A549 (cell line): ENCODE data around the gene ITGA11. TPM values are rescaled to one million over a fixed set of nuclear protein-coding genes. Genes with fewer than 3 reads are reported as not detected.

Source experiments
- ATAC-seq, 2 experiments: fragments of 200-7000 bp in 1 of 2; fragments of >200 bp in 1 of 2; cut with Nextera tagmentation in 1 of 2; cut with Tn5 transposase in 1 of 2; 3 replicates each; pipeline versions ENCODE4 v1.8.0 to v1.9.1; 2018 to 2020; ENCODE audit warnings: mild to moderate bottlenecking in 1 of 2, moderate library complexity in 1 of 2
- CTCF ChIA-PET: fragments of 300-600 bp; sonication (Branson Sonifier 250); formaldehyde crosslinking; extraction: SDS; loops from one replicate; lab custom pipeline; 2021; ENCODE audit warnings: antibody characterized with exemption, inconsistent platforms; lab: Yijun Ruan, JAX
- POLR2A ChIA-PET: fragments of 350-600 bp; formaldehyde crosslinking; extraction: SDS; loops from one replicate; lab custom pipeline; 2021; ENCODE audit warnings: antibody characterized with exemption, inconsistent platforms; lab: Yijun Ruan, JAX
- DNase-seq, 2 experiments: peaks; one replicate each; pipeline versions ENCODE4 v3.0.0 to v3.0.0-alpha.2; 2011 to 2016; ENCODE audit warnings: low read depth in 1 of 2, low spot score in 1 of 2
- FAIRE-seq: peaks from 2 replicates; lab custom pipeline; 2011; peaks lifted over from hg19 to GRCh38; lab: Jason Lieb, UNC
- H3K27ac ChIP-seq, 2 experiments: fragments of >200 bp; sonication (Bioruptor Twin); formaldehyde crosslinking; 3 replicates each; pipeline ENCODE4 v1.5.1; 2016 to 2017
- H3K4me1 ChIP-seq: fragments of >200 bp; sonication (Bioruptor Twin); formaldehyde crosslinking; 3 replicates; pipeline ENCODE4 v1.6.1; 2016
- H3K4me2 ChIP-seq: fragments of >200 bp; sonication (Bioruptor Twin); formaldehyde crosslinking; 3 replicates; pipeline ENCODE4 v1.6.1; 2016
- H3K4me3 ChIP-seq: fragments of >200 bp; sonication (Bioruptor Twin); formaldehyde crosslinking; 3 replicates; pipeline ENCODE4 v1.5.1; 2016
- H3K9me3 ChIP-seq: fragments of >200 bp; sonication (Bioruptor Twin); formaldehyde crosslinking; 3 replicates; pipeline ENCODE4 v1.6.1; 2016
- ATOH8 ChIP-seq: fragments of 250-450 bp; sonication (Bioruptor Pico); IDR thresholded peaks from 2 replicates; pipeline ENCODE4 v1.5.0; 2020; ENCODE audit warnings: low read depth, mild to moderate bottlenecking, moderate library complexity
- BCL3 ChIP-seq: fragments of >200 bp; sonication (Bioruptor Twin); formaldehyde crosslinking; IDR thresholded peaks from 3 replicates; pipeline ENCODE4 v1.6.1; 2016
- CBX2 ChIP-seq: fragments of 200-600 bp; sonication (generic); IDR thresholded peaks from 2 replicates; pipeline ENCODE4 v1.6.1; 2016; ENCODE audit warnings: low read depth, mild to moderate bottlenecking, borderline replicate concordance
- CBX8 ChIP-seq: fragments of 200-600 bp; sonication (generic); IDR thresholded peaks from 2 replicates; pipeline ENCODE4 v1.6.1; 2016
- CEBPB ChIP-seq, 2 experiments: fragments of >200 bp in 1 of 2; sonication (Bioruptor Twin) in 1 of 2; formaldehyde crosslinking in 1 of 2; IDR thresholded peaks; 2 replicates each; pipeline ENCODE4 v1.6.1; 2012 to 2016
- CTCF ChIP-seq: fragments of >200 bp; sonication (Bioruptor Twin); formaldehyde crosslinking; IDR thresholded peaks from 3 replicates; pipeline ENCODE4 v1.5.1; 2016
- ELK1 ChIP-seq: fragments of 150-350 bp; IDR thresholded peaks from 2 replicates; pipeline ENCODE4 v1.6.1; 2014; ENCODE audit warnings: low read depth, mild to moderate bottlenecking, low read length
- ESRRA ChIP-seq: fragments of 150-350 bp; IDR thresholded peaks from 2 replicates; pipeline ENCODE4 v1.6.1; 2014; ENCODE audit warnings: mild to moderate bottlenecking, low read length, borderline replicate concordance
- FOSL2 ChIP-seq, 2 experiments: fragments of 450-650 bp in 1 of 2; fragments of >200 bp in 1 of 2; sonication (Bioruptor Twin) in 1 of 2; formaldehyde crosslinking; IDR thresholded peaks; 2 replicates each; pipeline versions ENCODE4 v1.5.0 to v1.6.1; 2016 to 2020; ENCODE audit warnings: mild to moderate bottlenecking in 1 of 2, moderate library complexity in 1 of 2
- FOXS1 ChIP-seq: fragments of 250-450 bp; sonication (Bioruptor Pico); IDR thresholded peaks from 2 replicates; pipeline ENCODE4 v1.5.0; 2020; ENCODE audit warnings: mild to moderate bottlenecking, moderate library complexity
- HDAC2 ChIP-seq: fragments of 200-600 bp; sonication (generic); IDR thresholded peaks from 2 replicates; pipeline ENCODE4 v1.6.1; 2016
- HOXB5 ChIP-seq: fragments of 250-450 bp; sonication (Bioruptor Pico); IDR thresholded peaks from 2 replicates; pipeline ENCODE4 v1.5.0; 2020; ENCODE audit warnings: mild to moderate bottlenecking, moderate library complexity
- JUNB ChIP-seq: fragments of >200 bp; sonication (Bioruptor Twin); formaldehyde crosslinking; IDR thresholded peaks from 2 replicates; pipeline ENCODE4 v1.6.1; 2016
- KDM1A ChIP-seq: fragments of 200-600 bp; sonication (generic); IDR thresholded peaks from 2 replicates; pipeline ENCODE4 v1.6.1; 2016; ENCODE audit warnings: low read depth, mild to moderate bottlenecking
- MAX ChIP-seq: IDR thresholded peaks from 2 replicates; pipeline ENCODE4 v1.6.1; 2012
- NR3C1 ChIP-seq: fragments of >200 bp; sonication (Bioruptor Twin); formaldehyde crosslinking; IDR thresholded peaks from 3 replicates; pipeline ENCODE4 v1.6.1; 2017
- PBX3 ChIP-seq: IDR thresholded peaks from 2 replicates; pipeline ENCODE4 v1.6.1; 2012
- RCOR1 ChIP-seq: fragments of 150-350 bp; IDR thresholded peaks from 2 replicates; pipeline ENCODE4 v1.6.1; 2014; ENCODE audit warnings: antibody characterized with exemption, low read length, low read depth
- TFCP2L1 ChIP-seq: fragments of 250-450 bp; sonication (Bioruptor Pico); IDR thresholded peaks from 2 replicates; pipeline ENCODE4 v1.5.0; 2021; ENCODE audit warnings: mild to moderate bottlenecking
- TP53 ChIP-seq: fragments of 250-450 bp; sonication (Bioruptor Pico); IDR thresholded peaks from 2 replicates; pipeline ENCODE4 v1.5.0; 2021; ENCODE audit warnings: mild to moderate bottlenecking, moderate library complexity
- ZFP36 ChIP-seq: fragments of 450-650 bp; IDR thresholded peaks from 2 replicates; pipeline ENCODE4 v1.6.1; 2014; ENCODE audit warnings: borderline replicate concordance; ENCODE audit not compliant: partially characterized antibody
- ZNF302 ChIP-seq: fragments of 250-450 bp; sonication (Bioruptor Pico); IDR thresholded peaks from 2 replicates; pipeline ENCODE4 v1.9.0; 2021; ENCODE audit warnings: inconsistent platforms, mild to moderate bottlenecking, moderate library complexity
- ZSCAN20 ChIP-seq: fragments of 250-450 bp; sonication (Bioruptor Pico); IDR thresholded peaks from 2 replicates; pipeline ENCODE4 v1.8.0; 2022; ENCODE audit warnings: mild to moderate bottlenecking, moderate library complexity
- WGBS: methylation state at CpG from one replicate; pipeline ENCODE4 v1.1.6; 2017; ENCODE audit errors: missing lambda C conversion rate; 5-methylcytosine and 5-hydroxymethylcytosine counted together
- polyA plus RNA-seq, 4 experiments: library from polyadenylated mRNA; depleted of rRNA in 3 of 4; stranded (reverse); fragments of >200 nt; fragmentation: RNase III in 1 of 4; extraction: RNeasy Plus Mini Kit Qiagen cat#74134 plus additional on column Dnase treatment in 1 of 4; gene quantifications; 2 replicates in 3 of 4; 3 replicates in 1 of 4; pipeline ENCODE4 v1.2.3, GENCODE V29; 2011 to 2017

ITGA11 gene
- polyA plus RNA-seq, 2 of the 4 experiments (the other 2 are of a cell fraction) = 8.3 to 17.2 TPM

GRCh38 chr15:68389041-68389930 is 42.7 kb downstream of the ITGA11 start:
- TF ChIP-seq HDAC2 = no peak
- no peak for TF ChIP-seq TP53
- no peak for TF ChIP-seq ZSCAN20 (CRISPR knock-in tag)
- TF ChIP-seq ATOH8 = no peak
- TF ChIP-seq KDM1A = no peak
- no peak for TF ChIP-seq ZFP36
- no peak for TF ChIP-seq ELK1
- no peak for TF ChIP-seq NR3C1
- no peak for TF ChIP-seq CBX2
- TF ChIP-seq FOXS1 (CRISPR knock-in tag) = no peak
- TF ChIP-seq FOSL2 (IDR thresholded peaks at IDR 0.05) = no peak
- no peak for TF ChIP-seq FOSL2 (CRISPR knock-in tag; IDR thresholded peaks at IDR 0.05)
- no peak for TF ChIP-seq HOXB5 (CRISPR knock-in tag)
- no peak for TF ChIP-seq ZNF302 (CRISPR knock-in tag)
- TF ChIP-seq PBX3 = no peak
- TF ChIP-seq, all 56 proteins: peak for 0
- peaks cover 13% of the 10 kb centered on the region for H3K4me1 ChIP-seq
- no peak overlapping the region for H3K4me3 ChIP-seq
- no peak for FAIRE-seq
- ChIA-PET POLR2A (no interaction called here), CTCF (interaction anchor here (0.7 to 2.1 kb wide), 5 partner anchors 24 to 170 kb away, joined by 3 to 7 read pairs (median 5); no protein-coding TSS in a partner anchor)
- ATAC-seq = no peak
- H3K4me2 ChIP-seq = no peak overlapping the region
- peaks cover 11% of the 10 kb centered on the region for H3K9me3 ChIP-seq
- H3K27ac ChIP-seq = peak overlapping the region in 1 of 2 experiments; percentile 34; a peak in 2 of 6 replicates
- WGBS = 90% methylated on average over 7 of the region's 7 CpGs
- no peak for DNase-seq

GRCh38 chr15:68387381-68388143 is 44.4 kb downstream of the ITGA11 start:
- 86% methylated on average over 12 of the region's 12 CpGs for WGBS
- Histone ChIP-seq H3K27ac (peak overlapping the region in 1 of 2 experiments; percentile 81; a peak in 3 of 6 replicates), H3K9me3 (peaks cover 8% of the 10 kb centered on the region), H3K4me2 (no peak overlapping the region), H3K4me3 (no peak overlapping the region), H3K4me1 (peaks cover 26% of the 10 kb centered on the region)
- POLR2A ChIA-PET = no interaction called here
- no peak for ATAC-seq
- DNase-seq = no peak
- TF ChIP-seq CEBPB (IDR thresholded peaks at IDR 0.05) (no peak), MAX (no peak), ELK1 (no peak), RCOR1 (no peak), JUNB (no peak), TFCP2L1 (CRISPR knock-in tag) (no peak), ATOH8 (no peak), BCL3 (no peak), CBX8 (no peak), ESRRA (no peak), CTCF (no peak)
- no peak for FAIRE-seq
- CTCF ChIA-PET = interaction anchor here (0.6 to 1.1 kb wide), 2 partner anchors 167 to 315 kb away, joined by 3 read pairs; no protein-coding TSS in a partner anchor
